ENCODE measurements around the gene RGL1.

- TF ChIP-seq CTCF (IDR thresholded peaks at IDR 0.05) (no peak), POLR2A (IDR thresholded peaks at IDR 0.05) (no peak), POLR2AphosphoS5 (IDR thresholded peaks at IDR 0.05) (no peak)
Measured at GRCh38 chr1:183780159-183780558, 24.8 kb upstream of the RGL1 start.
